Stimulated activated naive CD8-positive, alpha-beta T cell treated with anti-CD3 and anti-CD28 coated beads, Interleukin-15, amount 100 ng/mL, for 72 hours (primary cell): Measurements from ENCODE around the gene DNAJC18.
"Not testable (repeated sequence)": the region's sequence is repeated elsewhere in the genome, so short reads cannot be mapped to it uniquely, and the experiment has no call there.

Experiments
- ATAC-seq: fragments of 150-1000 bp; cut with Tn5 transposase; 2 replicates; pipeline ENCODE4 v1.10.0; 2021; ENCODE audit warnings: mild to moderate bottlenecking, moderate library complexity
- DNase-seq, 2 donors: peaks; one replicate each; pipeline ENCODE4 v3.0.0; 2021 to 2022
- H3K27ac Mint-ChIP-seq, 2 donors: one replicate each; pipeline ENCODE4 v1.8.0; 2022; ENCODE audit warnings: mild to moderate bottlenecking in 2 of 2, mixed read lengths in 2 of 2, moderate library complexity in 2 of 2
- H3K27me3 Mint-ChIP-seq: one replicate; pipeline ENCODE4 v1.8.0; 2022; ENCODE audit warnings: mixed read lengths
- H3K4me1 Mint-ChIP-seq: one replicate; pipeline ENCODE4 v1.8.0; 2022; ENCODE audit warnings: mild to moderate bottlenecking, mixed read lengths
- H3K4me3 Mint-ChIP-seq, 2 donors: one replicate each; pipeline ENCODE4 v1.8.0; 2022; ENCODE audit warnings: mild to moderate bottlenecking in 2 of 2, mixed read lengths in 2 of 2, moderate library complexity in 1 of 2
- H3K9me3 Mint-ChIP-seq, 2 donors: one replicate each; pipeline ENCODE4 v1.8.0; 2022; ENCODE audit warnings: mixed read lengths in 2 of 2

DNAJC18 gene

DNA sequence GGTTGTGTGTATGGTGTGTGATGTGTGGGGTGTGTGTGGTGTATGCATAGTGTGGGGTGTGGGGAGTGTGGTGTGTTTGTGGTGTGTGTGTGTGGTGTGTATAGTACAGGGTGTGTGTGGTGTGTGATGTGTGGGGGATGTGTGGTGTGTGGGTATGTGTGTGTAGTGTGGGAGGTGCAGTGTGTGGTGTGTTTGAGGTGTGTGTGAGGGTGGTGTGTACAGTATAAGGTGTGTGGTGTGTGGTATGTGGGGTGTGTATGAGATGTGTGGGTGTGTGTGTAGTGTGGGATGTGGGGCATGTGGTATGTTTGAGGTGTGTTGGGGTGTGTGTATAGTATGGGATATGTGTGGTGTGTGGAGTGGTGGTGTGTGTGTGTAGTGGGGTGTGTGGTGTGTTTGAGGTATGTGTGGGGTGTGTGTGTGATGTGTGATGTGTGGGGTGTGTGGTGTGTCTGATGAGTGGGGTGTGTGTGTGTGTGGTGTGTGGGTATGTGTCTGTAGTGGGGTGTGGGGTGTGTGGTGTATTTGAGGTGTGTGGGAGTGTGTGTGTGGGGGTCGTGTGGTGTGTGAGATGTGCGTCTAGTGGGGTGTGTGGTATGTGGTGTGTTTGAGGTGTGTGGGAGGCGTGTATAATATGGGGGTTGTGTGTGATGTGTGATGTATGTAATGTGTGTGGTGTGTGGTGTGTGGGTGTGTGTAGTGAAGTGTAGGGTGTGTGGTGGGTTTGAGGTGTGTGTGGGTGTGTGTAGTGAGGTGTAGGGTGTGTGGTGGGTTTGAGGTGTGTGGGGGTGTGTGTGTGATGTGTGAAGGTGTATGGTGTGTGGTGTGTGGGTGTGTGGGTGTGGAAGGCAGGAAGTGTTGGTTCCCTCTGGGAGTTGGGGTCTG is 14.6 kb upstream of the DNAJC18 start:
- Mint-ChIP-seq H3K9me3 (peaks cover 0 to 5% of the 10 kb centered on the region in 2 donors), H3K27me3 (no peaks in the 10 kb centered on the region), H3K27ac (peak overlapping the region; percentile 29 to 60), H3K4me1 (peaks cover 55% of the 10 kb centered on the region), H3K4me3 (no peak overlapping the region)
- no peak for DNase-seq
- ATAC-seq, result peak; percentile 3

DNA sequence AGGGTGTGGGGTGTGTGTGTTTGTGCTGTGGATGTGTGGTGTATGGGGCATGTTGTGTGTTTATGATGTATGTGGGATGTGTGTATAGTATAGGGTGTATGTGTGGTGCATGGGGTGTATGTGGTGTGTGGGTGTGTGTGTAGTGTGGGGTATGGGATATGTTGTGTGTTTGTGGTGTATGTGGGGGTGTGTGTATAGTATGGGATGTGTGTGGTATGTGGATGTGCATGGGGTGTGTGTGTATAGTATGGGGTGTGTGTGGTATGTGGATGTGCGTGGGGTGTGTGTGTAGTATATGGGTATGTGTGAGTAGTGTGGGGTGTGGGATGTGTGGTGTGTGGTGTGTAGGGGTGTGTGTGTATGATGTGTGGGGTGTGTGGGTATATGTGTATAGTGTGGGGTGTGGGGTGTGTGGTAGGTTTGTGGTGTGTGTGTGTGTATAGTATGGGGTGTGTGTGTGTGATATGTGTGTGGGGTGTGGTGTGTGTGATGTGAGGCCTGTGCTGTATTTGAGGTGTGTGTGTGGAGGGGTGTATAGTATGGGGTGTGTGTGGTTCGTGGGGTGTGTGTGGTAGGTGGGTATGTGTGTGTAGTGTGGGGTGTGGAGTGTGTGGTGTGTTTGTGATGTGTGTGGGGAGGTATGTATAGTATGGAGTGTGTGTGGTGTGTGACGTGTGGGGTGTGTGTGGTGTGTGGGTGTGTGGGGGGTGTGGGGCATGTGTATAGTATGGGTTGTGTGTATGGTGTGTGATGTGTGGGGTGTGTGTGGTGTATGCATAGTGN is 12.7 kb upstream of the DNAJC18 start:
- ATAC-seq (peak; percentile 26), DNase-seq (no peak)
- peaks cover 8 to 10% of the 10 kb centered on the region in 2 donors for H3K9me3 Mint-ChIP-seq
- no peaks in the 10 kb centered on the region for H3K27me3 Mint-ChIP-seq
- H3K27ac Mint-ChIP-seq, result no peak overlapping the region
- H3K4me1 Mint-ChIP-seq, result peaks cover 55% of the 10 kb centered on the region
- no peak overlapping the region for H3K4me3 Mint-ChIP-seq

DNA sequence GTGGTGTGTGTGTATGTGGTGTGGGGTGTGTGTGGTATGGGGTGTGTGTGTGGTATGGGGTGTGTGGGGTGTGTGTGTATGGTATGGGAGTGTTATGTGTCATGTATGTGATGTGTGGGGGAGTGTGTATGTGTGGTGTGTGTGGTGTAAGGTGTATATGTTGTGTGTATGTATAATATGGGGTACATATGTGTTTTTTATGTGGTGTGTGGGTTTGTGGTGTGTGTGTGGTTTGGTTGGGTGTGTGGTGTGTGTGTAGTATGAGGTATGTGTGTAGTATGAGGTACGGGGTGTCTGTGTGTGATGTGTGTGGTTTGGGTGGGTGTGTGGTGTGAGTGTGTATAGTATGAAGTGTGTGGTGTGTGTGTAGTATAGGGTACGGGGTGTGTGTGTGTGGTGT is 11.9 kb upstream of the DNAJC18 start:
- Mint-ChIP-seq H3K4me1 (peaks cover 55% of the 10 kb centered on the region), H3K4me3 (no peak overlapping the region), H3K9me3 (peaks cover 13 to 17% of the 10 kb centered on the region in 2 donors), H3K27ac (no peak overlapping the region), H3K27me3 (no peaks in the 10 kb centered on the region)
- ATAC-seq (no peak), DNase-seq (no peak)

DNA sequence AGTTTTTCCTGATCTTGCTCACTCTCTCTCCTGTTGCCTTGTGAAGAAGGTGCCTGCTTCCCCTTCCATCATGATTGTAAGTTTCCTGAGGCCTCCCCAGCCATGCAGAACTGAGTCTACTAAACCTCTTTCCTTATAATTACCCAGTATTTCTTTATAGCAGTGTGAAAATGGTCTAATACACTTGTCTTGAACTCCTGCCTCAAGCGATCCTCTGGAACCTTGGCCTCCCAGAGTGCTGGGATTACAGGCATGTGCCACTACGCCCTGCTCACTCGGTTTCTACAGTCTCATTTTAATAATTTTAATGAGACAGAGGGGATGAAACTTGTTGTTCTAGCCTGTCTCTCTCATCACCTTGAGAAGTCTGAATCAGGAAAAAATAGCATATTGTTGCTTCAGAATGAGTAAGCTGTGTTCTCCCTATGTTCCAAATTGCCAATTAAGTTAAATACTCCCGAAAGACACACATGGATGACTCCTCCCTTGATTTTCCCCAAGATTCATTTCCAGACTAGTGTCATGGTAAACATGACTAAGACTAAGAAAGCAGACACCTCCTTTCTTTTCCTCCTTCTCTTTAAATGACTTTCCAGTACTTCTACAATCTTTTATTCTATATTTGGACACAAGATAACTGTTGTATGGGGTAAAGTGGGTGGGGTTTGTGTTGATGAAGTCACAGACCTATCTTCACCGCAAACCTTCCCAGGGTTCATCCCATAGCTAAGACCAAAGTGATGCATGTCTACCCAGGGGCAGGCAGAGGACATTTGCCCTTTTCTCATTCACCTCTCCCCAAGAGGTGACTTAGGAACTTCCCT is 7.8 kb upstream of the DNAJC18 start:
- H3K27me3 Mint-ChIP-seq, result no peaks in the 10 kb centered on the region
- H3K4me1 Mint-ChIP-seq, result peaks cover 57% of the 10 kb centered on the region
- DNase-seq, result peak in 1 of 2 donors; percentile 54
- H3K27ac Mint-ChIP-seq, result peak overlapping the region; percentile 42 to 94
- H3K4me3 Mint-ChIP-seq, result peak overlapping the region; percentile 27 to 59
- ATAC-seq, result peak; percentile 79
- H3K9me3 Mint-ChIP-seq, result peaks cover 8 to 17% of the 10 kb centered on the region in 2 donors

DNA sequence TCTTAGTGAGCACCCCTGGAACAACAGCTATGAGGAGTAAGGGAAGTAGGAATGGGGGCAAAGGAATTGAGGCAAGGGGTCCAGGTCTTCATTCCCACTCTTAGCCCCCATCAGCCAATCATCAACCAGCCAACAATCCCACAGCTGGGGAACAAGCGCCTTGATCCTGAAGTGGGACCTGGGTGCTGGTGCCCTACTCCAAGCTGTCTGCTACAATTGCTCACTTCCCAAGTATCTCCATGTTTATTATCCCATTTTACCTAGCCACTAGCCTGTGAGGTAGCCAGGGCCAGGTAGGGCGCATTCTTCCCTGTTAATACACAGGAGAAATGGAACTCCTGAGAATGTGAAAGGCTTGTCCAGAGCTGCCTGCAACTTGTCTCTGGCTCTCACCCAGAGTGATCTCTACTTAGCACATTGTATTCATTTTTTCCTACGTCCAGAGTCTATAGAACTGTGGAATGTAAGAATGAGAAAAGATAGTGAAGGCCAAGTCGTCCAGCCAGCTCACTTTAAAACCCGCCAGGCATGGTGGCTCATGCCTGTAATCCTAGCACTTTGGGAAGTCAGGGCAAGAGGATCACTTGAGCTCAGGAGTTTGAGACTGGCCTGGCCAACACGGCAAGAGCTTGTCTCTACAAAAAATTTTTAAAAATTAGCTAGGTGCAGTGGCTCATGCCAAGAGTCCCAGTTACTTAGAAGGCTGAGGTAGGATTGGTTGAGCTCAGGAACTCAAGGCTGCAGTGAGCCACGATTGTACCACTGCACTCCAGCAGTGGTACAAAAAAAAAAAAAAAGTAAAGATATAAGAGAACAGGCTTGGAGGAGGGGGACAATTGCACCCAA is 6.2 kb upstream of the DNAJC18 start:
- H3K27ac Mint-ChIP-seq, result no peak overlapping the region
- H3K9me3 Mint-ChIP-seq, result peaks cover 8 to 17% of the 10 kb centered on the region in 2 donors
- peaks cover 69% of the 10 kb centered on the region for H3K4me1 Mint-ChIP-seq
- H3K4me3 Mint-ChIP-seq, result no peak overlapping the region
- no peak for DNase-seq
- ATAC-seq, result no peak
- H3K27me3 Mint-ChIP-seq, result no peaks in the 10 kb centered on the region

DNA sequence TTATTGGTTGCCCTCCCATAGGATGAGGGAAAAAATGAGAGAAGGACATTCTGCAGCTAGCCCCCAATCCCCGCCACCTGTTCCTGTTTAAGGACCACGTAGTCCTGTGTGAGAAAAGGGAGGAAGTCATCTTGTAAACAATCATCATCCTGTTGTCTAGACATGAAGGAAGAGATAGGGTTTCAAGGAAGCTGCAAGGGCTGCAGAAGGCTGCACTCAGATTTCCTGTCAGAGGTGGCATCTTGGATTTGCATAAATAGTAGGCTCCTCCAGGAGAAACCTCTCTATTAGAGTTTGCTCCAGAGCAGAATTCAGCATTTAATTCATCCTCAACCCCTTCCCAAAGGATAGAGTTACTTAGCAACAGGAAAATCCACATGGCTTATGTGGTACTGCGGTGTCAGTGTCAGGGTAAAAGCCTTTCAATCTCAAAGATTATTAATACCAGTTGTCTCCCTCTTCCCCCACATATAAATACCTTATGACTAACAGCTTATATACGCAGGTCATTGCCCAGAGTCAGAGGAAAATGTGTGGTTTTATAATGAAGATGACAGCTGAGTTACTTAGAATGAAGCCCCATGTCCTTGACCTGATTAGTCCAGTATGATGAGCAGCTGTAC is 4.6 kb upstream of the DNAJC18 start:
- Mint-ChIP-seq H3K4me1 (peaks cover 78% of the 10 kb centered on the region), H3K9me3 (peaks cover 8 to 17% of the 10 kb centered on the region in 2 donors), H3K27me3 (no peaks in the 10 kb centered on the region), H3K27ac (peak overlapping the region in 1 of 2 donors; percentile 64), H3K4me3 (no peak overlapping the region)
- DNase-seq (no peak), ATAC-seq (peak; percentile 13)

DNA sequence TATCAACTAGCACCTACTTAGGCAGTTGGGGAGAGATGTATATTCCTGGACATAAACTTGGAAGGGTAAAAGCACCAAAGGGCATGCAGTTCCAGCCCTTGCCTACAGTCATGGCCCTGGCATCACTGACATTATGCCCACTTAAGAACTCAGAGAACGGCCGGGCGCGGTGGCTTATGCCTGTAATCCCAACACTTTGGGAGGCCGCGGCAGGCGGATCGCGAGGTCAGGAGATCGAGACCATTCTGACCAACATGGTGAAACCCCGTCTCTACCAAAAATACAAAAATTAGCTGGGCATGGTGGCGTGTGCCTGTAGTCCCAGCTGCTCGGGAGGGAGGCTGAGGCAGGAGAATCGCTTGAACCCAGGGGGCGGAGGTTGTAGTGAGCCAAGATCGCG is 1.1 kb upstream of the DNAJC18 start:
- peaks cover 63% of the 10 kb centered on the region for H3K4me1 Mint-ChIP-seq
- not testable (repeated sequence) for H3K9me3 Mint-ChIP-seq, H3K27me3 Mint-ChIP-seq, ATAC-seq, DNase-seq, H3K27ac Mint-ChIP-seq
- H3K4me3 Mint-ChIP-seq, result peak overlapping the region in 1 of 2 donors; percentile 100

DNA sequence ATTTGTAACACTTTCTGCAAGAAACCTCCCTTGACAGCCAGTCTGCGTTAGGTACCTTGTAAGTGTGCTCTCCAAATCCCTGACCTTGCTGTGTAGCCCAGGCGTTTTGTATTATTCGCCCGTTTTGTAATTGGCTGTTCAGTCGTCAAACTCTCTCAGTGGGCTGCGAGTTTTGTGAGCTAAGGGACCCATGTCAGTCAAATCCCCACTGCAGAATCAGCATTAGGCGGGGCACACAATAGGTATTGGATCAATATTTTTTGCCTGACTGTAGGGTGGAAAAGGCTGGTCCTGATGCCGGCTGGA is 665 bp downstream of the DNAJC18 start:
- peak overlapping the region; percentile 66 to 67 for H3K27ac Mint-ChIP-seq
- DNase-seq (no peak), ATAC-seq (no peak)
- no peaks in the 10 kb centered on the region for H3K9me3 Mint-ChIP-seq
- no peaks in the 10 kb centered on the region for H3K27me3 Mint-ChIP-seq
- H3K4me1 Mint-ChIP-seq, result peaks cover 58% of the 10 kb centered on the region
- H3K4me3 Mint-ChIP-seq, result peak overlapping the region; percentile 100

DNA sequence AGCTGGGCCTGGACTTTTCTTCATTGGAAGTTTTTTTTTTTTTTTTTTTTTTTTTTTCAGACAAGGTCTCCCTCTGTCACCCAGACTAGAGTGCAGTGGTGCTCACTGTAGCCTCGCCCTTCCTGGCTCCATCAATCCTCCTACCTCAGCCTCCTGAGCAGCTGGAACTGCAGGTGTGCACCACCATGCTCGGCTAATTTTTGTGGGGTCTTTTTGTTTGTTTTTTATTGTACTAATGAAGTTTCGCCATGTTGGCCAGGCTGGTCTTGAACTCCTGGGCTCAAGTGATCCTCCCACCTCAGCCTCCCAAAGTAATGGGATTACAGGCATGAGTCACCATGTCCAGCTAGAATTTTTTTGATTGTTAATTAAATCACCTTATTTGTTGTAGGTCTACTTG is 3.6 kb downstream of the DNAJC18 start:
- Mint-ChIP-seq H3K4me1 (peaks cover 40% of the 10 kb centered on the region), H3K27ac (peak overlapping the region in 1 of 2 donors; percentile 54)

DNA sequence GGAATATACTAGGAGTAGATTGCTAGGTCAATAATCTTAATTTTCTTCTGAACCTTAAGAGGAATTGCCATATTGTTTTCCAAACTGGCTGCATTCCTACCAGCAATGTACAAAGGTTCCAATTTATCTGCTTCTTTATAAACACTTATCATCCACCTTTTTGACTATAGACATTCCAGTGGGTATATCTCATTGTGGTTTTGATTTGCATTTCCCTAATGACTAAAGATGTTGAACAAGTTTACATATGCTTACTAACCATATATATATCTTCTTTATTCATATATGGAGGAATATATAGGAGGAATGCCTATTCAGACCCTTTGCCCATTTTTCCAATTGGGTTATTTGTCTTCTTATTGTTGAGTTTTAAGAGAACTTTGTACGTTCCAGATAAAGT is 7.6 kb downstream of the DNAJC18 start:
- peaks cover 15% of the 10 kb centered on the region for H3K4me1 Mint-ChIP-seq
- DNase-seq, result no peak
- no peaks in the 10 kb centered on the region for H3K9me3 Mint-ChIP-seq
- no peak overlapping the region for H3K27ac Mint-ChIP-seq
- no peak for ATAC-seq
- no peak overlapping the region for H3K4me3 Mint-ChIP-seq
- H3K27me3 Mint-ChIP-seq, result no peaks in the 10 kb centered on the region

More for the DNA sequence above, 3.6 kb downstream of the DNAJC18 start:
- DNase-seq (no peak), ATAC-seq (no peak)
- no peak overlapping the region for H3K4me3 Mint-ChIP-seq
- H3K9me3 Mint-ChIP-seq, result no peaks in the 10 kb centered on the region
- no peaks in the 10 kb centered on the region for H3K27me3 Mint-ChIP-seq

DNA sequence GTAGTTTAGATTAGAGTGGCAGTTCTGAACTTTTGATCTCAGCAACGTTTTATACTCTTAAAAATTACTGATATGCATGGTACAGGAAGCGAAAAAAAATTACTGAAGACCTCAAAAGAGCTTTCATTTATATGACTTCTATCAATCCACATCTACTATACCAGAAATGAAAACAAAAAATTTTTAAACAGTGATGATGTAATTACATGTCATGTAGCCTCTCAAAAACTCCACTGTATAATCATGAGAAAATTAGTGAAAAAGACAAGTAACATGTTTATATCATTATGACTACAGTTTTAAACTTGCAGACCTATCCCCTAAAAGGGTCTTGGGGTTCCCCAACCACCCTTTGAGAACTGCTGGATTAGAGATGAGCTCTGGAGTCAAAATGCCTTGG is 9.3 kb downstream of the DNAJC18 start:
- H3K27me3 Mint-ChIP-seq, result no peaks in the 10 kb centered on the region
- no peaks in the 10 kb centered on the region for H3K9me3 Mint-ChIP-seq
- ATAC-seq (peak; percentile 71), DNase-seq (no peak)
- H3K4me1 Mint-ChIP-seq, result peaks cover 15% of the 10 kb centered on the region
- H3K4me3 Mint-ChIP-seq, result no peak overlapping the region
- H3K27ac Mint-ChIP-seq, result peak overlapping the region in 1 of 2 donors; percentile 78

DNA sequence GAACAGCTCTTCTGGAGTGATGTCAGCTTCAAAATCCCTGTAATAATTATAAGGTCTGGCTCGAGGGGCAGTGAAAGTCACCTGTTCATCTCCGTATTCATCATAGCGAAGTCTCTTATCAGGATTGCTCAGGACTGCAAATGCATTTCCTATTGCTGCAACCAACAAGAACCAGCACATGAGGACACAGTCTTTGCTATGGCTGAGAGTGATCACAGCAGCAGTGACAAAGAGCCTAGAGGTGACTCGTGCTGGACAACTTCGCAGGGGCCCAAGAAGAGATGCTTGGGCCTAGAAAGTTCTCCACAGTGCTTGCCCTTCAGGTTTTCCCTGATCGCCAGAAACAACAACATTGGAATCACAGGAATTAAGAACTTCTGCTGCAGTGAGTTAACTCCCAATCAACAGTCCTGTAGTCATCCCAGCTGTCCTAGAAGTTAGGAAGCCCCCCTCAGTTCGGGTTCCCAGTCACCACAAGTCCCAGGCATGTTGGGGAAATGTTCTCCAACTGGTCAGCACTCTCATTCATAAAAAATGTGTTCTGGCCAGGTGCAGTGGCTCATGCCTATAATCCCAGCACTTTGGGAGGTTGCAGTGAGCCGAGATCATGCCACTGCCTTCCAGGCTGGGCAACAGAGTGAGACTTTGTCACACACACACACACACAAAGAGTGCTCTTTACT is 13.0 kb downstream of the DNAJC18 start:
- H3K4me3 Mint-ChIP-seq, result no peak overlapping the region
- no peak for DNase-seq
- no peaks in the 10 kb centered on the region for H3K27me3 Mint-ChIP-seq
- H3K27ac Mint-ChIP-seq, result no peak overlapping the region
- no peaks in the 10 kb centered on the region for H3K9me3 Mint-ChIP-seq
- no peak for ATAC-seq
- H3K4me1 Mint-ChIP-seq, result peaks cover 20% of the 10 kb centered on the region

DNA sequence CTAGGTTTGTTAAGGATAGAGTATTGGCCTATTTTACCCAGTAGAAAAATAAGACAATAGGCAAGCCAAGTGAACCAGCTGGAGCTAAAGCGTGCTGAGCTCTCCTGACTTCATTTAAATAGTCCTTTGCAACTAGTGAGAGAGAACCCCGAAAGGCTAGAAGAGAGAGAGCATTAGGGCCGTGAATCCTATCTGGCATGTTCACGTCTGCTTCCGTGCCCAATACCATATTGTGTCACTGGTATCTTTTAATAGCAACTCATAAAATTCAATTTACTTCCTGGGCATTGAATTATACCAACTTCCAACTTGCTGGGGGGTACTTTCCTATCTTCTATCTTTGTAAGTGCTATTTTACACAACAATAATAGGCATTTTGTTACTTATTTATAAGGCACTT is 13.8 kb downstream of the DNAJC18 start:
- Mint-ChIP-seq H3K27ac (no peak overlapping the region), H3K4me3 (no peak overlapping the region), H3K9me3 (no peaks in the 10 kb centered on the region), H3K27me3 (no peaks in the 10 kb centered on the region), H3K4me1 (peaks cover 15% of the 10 kb centered on the region)
- no peak for ATAC-seq
- no peak for DNase-seq

DNA sequence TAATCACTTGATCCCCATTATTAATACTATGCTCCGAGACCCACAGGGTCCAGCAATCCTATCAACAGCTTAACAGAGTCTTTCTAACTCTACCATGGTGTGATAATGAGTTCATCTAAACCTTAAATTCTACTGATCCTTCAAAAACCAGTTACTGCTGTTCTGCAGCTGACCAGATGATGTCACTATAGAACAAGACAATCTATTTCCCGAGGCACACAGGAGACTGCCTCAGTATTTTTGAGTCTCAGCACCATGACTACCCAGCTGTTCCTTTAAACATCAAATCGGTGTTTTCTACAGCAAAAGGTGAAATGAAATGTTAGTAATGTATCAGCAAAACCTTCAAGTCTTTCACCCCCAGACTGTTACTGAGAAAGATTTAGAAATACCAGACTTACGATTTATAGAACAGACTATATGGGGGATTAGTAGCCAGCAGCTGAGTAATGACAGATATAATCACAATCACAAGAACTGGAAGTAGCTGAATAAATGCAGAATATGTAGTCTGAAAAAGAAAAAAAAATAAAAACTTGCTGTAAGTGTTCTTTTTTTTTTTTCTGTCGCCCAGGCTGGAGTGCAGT is 16.9 kb downstream of the DNAJC18 start:
- Mint-ChIP-seq H3K27me3 (no peaks in the 10 kb centered on the region), H3K4me3 (no peak overlapping the region), H3K4me1 (peaks cover 13% of the 10 kb centered on the region), H3K9me3 (no peaks in the 10 kb centered on the region), H3K27ac (no peak overlapping the region)
- peak; percentile 93 for ATAC-seq
- peak; percentile 55 to 63 for DNase-seq
